ENCODE data around the gene CST3.

- TF ChIP-seq CTCF (IDR thresholded peaks at IDR 0.05; ENCODE audit: low read length): no peak
- TF ChIP-seq EZH2 (optimal IDR thresholded peaks at IDR 0.05; ENCODE audit: low read depth, low read length): no peak
- TF ChIP-seq EZH2phosphoT487 (IDR thresholded peaks at IDR 0.05; ENCODE audit: low read length): no peak
Observed at GRCh38 chr20:23653400-23653938, 15.7 kb upstream of the CST3 start.

Data from MM.1S (cell line).